HG02973 (cell line): ENCODE data around the gene KIF21B.
"Not testable (repeated sequence)": the region's sequence is repeated elsewhere in the genome, so short reads cannot be mapped to it uniquely, and the experiment has no call there.

Source experiments
- ATAC-seq: cut with Tn5 transposase; IDR thresholded peaks from one replicate; pipeline ENCODE4 v1.9.1; 2021; ENCODE audit warnings: moderate library complexity; ENCODE audit not compliant: unreplicated experiment

Gene KIF21B

DNA sequence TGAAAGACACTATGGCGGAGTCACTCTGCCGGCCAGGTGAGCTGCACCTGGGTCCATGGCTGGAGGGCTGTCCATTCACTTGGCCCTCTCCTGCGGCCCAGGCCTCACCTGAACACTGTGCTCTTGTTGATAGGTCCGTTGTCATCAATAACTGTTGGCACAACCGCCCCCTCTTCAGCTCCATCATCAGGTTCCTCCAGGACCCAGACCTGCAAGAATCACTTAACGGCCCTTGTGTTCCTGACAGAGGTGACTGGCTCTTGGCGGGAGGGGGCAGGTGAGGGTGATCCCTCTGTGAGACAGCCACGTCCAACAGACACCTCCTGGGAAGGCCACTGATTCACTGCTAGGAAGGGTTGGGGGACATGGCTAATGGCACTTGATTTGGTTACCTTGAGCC is 73.9 kb downstream of the KIF21B start:
- ATAC-seq = no peak

DNA sequence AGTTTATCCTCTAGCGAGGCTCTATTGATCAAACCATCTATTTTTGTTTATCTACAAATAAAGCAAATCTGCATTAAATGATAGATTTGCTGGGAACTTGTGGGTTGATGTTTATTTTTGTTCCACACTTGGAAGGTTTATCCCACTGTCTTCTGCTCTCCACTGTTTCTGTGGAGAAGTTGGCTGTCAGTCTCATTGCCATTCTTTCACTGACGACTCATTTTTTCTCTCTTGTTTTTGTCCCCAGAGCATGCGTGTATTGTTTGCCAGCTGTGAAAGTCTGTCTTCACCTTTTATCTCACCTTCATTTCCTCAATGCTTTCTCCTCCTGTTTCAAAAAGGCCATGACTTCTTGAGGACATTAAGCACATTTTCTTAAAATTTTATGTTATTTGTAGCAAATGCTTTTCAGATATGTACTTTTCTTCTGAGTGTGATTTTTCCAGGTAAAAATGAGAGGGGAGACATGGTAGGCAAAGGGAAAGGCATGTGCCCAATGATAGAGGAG is 76.4 kb downstream of the KIF21B start:
- ATAC-seq = no peak

DNA sequence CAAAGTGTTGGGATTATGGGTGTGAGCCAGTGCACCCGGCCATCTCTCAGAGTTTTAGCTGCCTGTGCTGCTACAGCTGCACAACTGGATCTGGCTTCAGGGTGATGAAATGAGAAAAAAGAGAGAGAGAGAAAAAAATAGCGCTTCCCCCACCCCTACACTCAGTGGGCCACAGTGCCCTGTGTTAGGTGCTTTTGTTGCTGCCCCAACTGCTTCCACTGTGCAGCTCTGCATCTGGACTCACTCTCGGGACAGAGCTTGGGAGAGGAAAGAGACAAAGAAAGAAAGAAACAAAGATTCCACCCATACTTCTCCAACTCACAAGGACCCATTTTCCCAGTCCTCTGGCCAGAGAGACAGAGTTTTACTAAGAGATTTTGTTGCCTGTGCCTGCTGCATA is 78.4 kb downstream of the KIF21B start:
- ATAC-seq = no peak

DNA sequence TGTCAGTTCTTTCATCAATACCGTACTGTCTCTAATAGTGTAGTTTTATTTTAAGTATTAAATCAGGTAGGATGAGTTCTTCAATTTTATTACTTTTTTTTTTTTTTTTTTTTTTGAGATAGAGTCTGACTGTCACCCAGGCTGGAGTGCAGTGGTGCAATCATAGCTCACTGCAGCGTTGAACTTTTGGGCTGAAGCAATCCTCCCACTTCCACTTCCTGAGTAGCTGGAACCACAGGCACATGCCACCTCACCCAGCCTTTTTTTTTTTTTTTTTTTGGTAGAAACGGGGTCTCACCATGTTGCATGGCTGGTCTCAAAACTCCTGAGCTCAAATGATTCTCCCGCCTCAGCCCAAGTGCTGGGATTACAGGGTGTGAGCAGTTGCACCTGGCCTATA is 84.6 kb downstream of the KIF21B start:
- ATAC-seq = no peak

DNA sequence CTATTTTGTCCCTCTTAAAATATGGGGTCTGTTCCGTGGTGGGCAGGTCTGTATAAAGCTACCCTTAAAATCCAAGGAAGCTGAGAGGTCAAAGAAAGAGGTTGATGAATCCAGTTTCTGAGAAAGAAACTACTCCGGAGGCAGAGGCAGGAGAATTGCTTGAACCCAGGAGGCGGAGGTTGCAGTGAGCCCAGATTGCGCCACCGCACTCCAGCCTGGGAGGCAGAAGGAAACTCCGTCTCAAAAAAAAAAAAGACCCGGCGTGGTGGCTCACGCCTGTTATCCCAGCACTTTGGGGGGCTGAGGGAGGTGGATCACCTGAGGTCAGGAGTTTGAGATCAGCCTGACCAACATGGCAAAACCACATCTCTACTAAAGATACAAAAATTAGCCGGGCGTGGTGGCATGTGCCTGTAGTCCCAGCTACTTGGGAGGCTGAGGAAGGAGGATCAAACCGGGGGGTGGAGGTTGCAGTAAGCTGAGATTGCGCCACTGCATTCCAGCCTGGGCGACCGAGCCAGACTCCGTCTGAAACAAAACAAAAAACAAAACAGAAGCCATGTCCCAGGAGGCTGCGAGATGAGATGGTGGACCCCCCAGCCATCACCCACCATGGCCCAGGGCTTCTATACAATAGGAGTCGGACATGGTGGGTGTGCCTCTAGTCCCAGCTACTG is 88.1 kb downstream of the KIF21B start:
- ATAC-seq = not testable (repeated sequence)

DNA sequence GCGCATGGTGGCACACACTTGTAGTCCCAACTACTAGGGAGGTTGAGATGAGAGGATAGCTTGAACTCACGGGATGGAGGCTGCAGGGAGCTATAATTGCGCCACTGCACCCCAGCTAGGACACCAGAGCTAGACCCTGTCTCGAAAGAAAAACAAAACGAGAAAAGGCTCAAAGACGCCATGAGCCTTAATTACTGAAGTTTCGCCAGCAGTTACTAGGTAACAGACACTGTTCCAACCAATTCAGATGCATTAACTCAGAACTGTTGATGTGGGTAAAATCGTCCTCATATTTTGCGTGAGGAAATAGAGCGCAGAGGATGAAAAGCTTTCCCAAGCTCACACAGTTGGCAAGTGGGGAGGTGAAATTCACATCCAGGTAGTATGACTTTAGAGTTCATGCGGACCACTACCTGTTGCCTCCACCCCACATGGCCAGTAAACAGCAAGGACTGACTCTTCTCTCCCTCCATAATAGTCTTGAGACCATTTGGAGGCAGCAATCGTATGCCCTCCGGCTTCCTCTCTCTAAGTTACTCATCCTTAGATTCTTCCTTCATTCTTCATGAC is 88.8 kb downstream of the KIF21B start:
- no peak for ATAC-seq

DNA sequence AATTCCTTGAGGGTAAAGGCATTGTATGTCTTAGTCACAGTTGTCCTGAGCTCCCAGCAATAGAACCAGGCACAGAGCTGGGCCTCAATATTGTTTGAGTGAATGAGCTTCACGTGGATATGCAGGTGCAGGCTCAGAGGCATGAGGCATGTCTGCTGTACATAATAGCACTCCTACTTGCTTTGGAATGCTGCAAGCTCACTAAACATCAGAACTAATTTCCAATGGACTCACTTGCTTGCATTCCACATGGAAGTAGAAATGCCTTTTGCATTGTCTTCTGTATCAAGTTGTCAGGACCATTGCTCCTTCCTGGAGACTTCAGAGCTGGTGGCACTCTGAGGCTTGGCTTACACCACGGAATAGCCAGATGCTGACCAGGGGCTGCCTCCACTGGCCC is 91.7 kb downstream of the KIF21B start:
- no peak for ATAC-seq

DNA sequence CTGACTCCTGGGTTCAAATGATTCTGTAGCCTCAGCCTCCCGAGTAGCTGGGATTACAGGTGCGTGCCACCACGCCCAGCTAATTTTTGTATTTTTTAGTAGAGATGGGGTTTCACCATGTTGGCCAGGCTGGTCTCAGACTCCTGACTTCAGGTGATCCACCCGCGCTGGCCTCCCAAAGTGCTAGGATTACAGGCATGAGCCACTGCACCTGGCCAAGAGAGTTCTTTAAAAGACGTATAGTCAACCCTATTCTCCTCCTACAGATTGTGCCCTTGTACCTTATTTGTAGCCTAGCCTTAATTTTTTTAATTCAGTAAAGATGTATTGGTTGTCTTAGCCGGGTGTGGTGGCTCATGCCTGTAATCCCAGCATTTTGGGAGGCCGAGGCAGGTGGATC is 93.2 kb downstream of the KIF21B start:
- ATAC-seq = not testable (repeated sequence)

DNA sequence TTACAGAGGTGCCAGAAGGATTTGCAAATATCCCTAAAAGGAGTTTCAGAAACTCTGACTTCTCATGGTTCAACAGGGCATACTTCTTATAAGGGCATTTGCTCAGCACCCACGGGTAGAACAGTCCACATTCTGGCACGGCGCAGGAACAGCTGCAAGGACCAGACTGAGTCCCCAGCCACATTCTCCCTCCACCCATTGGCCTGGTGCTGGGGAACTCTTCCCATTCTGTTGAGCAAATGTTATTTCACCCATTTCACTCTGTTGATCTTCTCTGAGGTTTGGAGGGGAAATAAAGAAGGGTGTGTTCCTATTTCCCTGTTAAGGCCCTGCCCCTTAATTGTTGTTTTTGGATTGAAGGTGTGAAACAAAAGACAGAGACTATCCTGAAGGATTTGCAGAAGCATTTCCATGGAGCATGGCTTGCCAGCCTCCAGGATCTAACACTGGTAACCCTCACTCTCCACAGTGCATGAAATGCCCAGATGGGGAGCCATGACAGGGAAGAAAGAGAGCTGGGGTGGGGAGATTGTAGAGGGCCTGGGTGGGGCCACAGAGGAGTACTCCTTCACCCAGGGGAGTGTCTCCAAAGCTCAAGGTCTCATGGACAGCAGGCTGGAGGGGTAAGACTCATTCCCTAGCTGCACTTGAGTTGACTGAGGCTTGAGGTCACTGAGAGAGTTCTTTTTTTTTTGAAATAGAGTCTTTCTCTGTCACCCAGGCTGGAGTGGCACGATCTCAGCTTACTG is 93.8 kb downstream of the KIF21B start:
- ATAC-seq = no peak

DNA sequence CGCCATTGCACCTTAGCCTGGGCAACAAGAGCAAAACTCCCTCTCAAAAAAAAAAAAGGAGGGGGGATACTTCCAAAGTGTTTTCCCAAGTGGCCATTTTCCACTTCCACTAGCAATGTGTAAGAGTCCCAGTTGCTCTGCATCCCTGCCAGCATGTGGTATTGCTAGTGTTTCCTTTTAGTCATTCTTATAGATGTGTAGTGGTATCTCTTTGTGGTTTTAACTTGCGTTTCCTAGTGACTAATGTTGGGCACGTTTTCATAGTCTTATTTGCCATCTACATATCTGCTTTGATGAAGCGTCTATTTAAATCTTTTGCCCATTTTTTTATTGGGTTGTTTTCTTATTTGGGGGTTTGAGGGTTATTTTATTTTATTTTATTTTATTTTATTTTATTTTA is 97.7 kb downstream of the KIF21B start:
- no peak for ATAC-seq

DNA sequence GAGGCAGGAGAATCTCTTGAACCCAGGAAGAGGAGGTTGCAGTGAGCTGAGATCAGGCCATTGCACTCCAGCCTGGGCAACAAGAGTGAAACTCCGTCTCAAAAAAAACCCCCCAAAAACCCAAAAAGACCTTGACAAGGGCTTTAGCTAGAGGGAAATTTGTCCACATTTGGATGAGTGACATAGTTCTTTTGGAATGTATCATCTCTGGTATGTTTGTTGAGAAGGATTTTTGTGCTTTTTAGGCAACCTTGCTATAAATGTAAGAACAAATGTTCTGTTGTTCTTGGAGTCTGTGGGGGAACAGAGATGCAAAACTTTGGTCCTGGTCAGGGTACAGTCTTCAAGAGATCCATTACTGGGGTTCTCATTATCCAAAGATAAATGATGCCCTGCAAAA is 99.9 kb downstream of the KIF21B start:
- ATAC-seq = no peak

DNA sequence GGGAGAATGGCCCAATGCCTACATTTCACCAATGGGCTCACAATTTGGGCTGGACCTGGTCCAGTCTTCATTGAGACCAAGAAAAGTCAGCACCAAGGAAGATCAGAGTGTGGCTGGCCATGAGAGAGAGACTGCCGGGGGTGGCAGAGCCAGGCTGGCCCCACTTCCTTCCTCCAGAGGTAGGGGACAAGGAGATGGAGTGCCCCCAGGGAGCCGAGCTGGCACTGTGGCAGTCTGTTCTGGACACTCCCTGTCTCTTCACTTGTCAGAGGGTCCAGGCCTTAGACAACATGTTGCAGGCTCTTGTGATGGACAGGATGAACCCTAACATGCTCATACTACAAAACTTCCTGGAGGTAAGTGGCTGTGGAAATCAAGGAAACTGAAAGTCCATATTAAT is 101.1 kb downstream of the KIF21B start:
- no peak for ATAC-seq

DNA sequence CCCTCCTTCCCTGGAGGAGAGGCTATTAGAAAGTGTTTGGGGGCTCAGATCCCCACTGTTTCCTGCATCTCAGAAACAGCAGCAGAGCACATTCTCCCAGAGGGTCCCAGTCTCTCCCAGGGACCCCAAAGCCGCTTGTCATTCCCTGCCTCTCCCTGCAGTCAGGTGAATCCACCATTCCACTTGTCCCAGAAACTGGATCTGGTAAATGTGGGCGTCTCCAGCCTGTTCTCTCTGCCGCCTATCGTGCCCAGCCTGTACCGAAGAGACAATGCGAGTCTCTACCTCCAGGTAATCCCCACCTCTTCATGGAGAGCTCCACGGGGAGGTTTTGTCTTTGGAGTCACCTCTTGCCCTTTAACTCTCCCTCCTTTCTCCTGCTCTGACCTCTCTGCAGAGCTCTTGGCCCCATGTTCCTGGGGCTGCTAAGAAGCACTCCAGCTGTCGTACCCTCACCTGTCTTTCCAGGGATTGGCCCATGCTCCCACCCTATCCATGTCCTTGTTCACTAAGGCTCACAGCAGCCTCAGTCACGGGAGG is 101.9 kb downstream of the KIF21B start:
- ATAC-seq = no peak
